GM18861 (cell line): ENCODE results near the gene PCED1A.
A peak's percentile ranks its signal among the peaks of the same experiment; 100 is the strongest.

Experiments used
- ATAC-seq: cut with Tn5 transposase; IDR thresholded peaks from one replicate; pipeline ENCODE4 v1.9.1; 2021; ENCODE audit not compliant: unreplicated experiment

Gene PCED1A

GRCh38 chr20:2866236-2866635 lies 25.8 kb upstream of the PCED1A start:
- ATAC-seq = no peak

- ATAC-seq = no peak
Measured at GRCh38 chr20:2865630-2866029, 25.2 kb upstream of the PCED1A start.

- no peak for ATAC-seq
Measured at GRCh38 chr20:2865101-2865500, 24.6 kb upstream of the PCED1A start.

- ATAC-seq = no peak
Measured at GRCh38 chr20:2864626-2865025, 24.2 kb upstream of the PCED1A start.

GRCh38 chr20:2859330-2860121 lies 19.1 kb upstream of the PCED1A start:
- ATAC-seq = no peak

GRCh38 chr20:2858591-2858990 lies 18.1 kb upstream of the PCED1A start:
- no peak for ATAC-seq

GRCh38 chr20:2851086-2851485 lies 10.6 kb upstream of the PCED1A start:
- ATAC-seq = no peak

GRCh38 chr20:2849529-2849928 lies 9.1 kb upstream of the PCED1A start:
- ATAC-seq = no peak

- ATAC-seq = no peak
Measured at GRCh38 chr20:2847802-2848201, 7.3 kb upstream of the PCED1A start.

GRCh38 chr20:2846698-2847097 lies 6.2 kb upstream of the PCED1A start:
- no peak for ATAC-seq

GRCh38 chr20:2845607-2846006 lies 5.2 kb upstream of the PCED1A start:
- ATAC-seq = no peak

- peak; percentile 20 for ATAC-seq
Measured at GRCh38 chr20:2840967-2841531, 594 bp upstream of the PCED1A start.

GRCh38 chr20:2839732-2840137 lies 720 bp downstream of the PCED1A start:
- ATAC-seq = no peak

- ATAC-seq = no peak
Measured at GRCh38 chr20:2838847-2839671, 1.4 kb downstream of the PCED1A start.

GRCh38 chr20:2838170-2838797 lies 2.2 kb downstream of the PCED1A start:
- ATAC-seq = no peak

GRCh38 chr20:2837221-2837960 lies 3.1 kb downstream of the PCED1A start:
- no peak for ATAC-seq

- no peak for ATAC-seq
Measured at GRCh38 chr20:2836035-2836434, 4.4 kb downstream of the PCED1A start.

- ATAC-seq = no peak
Measured at GRCh38 chr20:2835331-2835796, 5.1 kb downstream of the PCED1A start.

- no peak for ATAC-seq
Measured at GRCh38 chr20:2834401-2835110, 5.9 kb downstream of the PCED1A start.

- no peak for ATAC-seq
Measured at GRCh38 chr20:2833761-2834160, 6.7 kb downstream of the PCED1A start.
